Coronary artery (tissue), 2 donors: Measurements from ENCODE around the gene SNAPC4.

ENCODE experiments used
- DNase-seq: peaks from one replicate; pipeline ENCODE4 v3.0.0-alpha.2; 2017; ENCODE audit warnings: low spot score
- H3K27ac ChIP-seq, 2 donors: fragments of 200-600 bp; sonication (generic); one replicate each; pipeline ENCODE4 v1.5.1; 2016 to 2019
- H3K4me3 ChIP-seq: fragments of 200-600 bp; sonication (generic); 2 replicates; pipeline ENCODE4 v1.5.1; 2016; ENCODE audit warnings: mild to moderate bottlenecking, moderate library complexity
- CTCF ChIP-seq: fragments of 200-600 bp; sonication (generic); IDR thresholded peaks from one replicate; pipeline ENCODE4 v1.5.1; 2019; ENCODE audit warnings: antibody characterized with exemption

SNAPC4 gene

GRCh38 chr9:136424750-136425362, 24.9 kb upstream of the SNAPC4 start:
- Histone ChIP-seq H3K4me3 (no peak overlapping the region), H3K27ac (no peak overlapping the region)
- no peak for DNase-seq
- no peak for TF ChIP-seq CTCF

- H3K4me3 ChIP-seq: no peak overlapping the region
- H3K27ac ChIP-seq: no peak overlapping the region
- no peak for TF ChIP-seq CTCF
- DNase-seq: no peak
These were observed 23.6 kb upstream of the SNAPC4 start for GRCh38 chr9:136423432-136424146.

- no peak for DNase-seq
- no peak for TF ChIP-seq CTCF
- no peak overlapping the region for H3K27ac ChIP-seq
- H3K4me3 ChIP-seq: no peak overlapping the region
These were observed 22.9 kb upstream of the SNAPC4 start for GRCh38 chr9:136422876-136423275.

GRCh38 chr9:136421791-136422190, 21.8 kb upstream of the SNAPC4 start:
- Histone ChIP-seq H3K27ac (no peak overlapping the region), H3K4me3 (no peak overlapping the region)
- no peak for TF ChIP-seq CTCF
- no peak for DNase-seq

- TF ChIP-seq CTCF: no peak
- Histone ChIP-seq H3K27ac (no peak overlapping the region), H3K4me3 (no peak overlapping the region)
- no peak for DNase-seq
These were observed 19.1 kb upstream of the SNAPC4 start for GRCh38 chr9:136419092-136419420.

GRCh38 chr9:136418182-136419091, 18.5 kb upstream of the SNAPC4 start:
- no peak overlapping the region for H3K4me3 ChIP-seq
- TF ChIP-seq CTCF: no peak
- H3K27ac ChIP-seq: no peak overlapping the region
- no peak for DNase-seq
